ENCODE results near the gene ZNF32.

- TF ChIP-seq CTCF (IDR thresholded peaks at IDR 0.05; ENCODE audit: poor library complexity) (no peak), EZH2phosphoT487 (IDR thresholded peaks at IDR 0.05; ENCODE audit: low read depth, severe bottlenecking, unreplicated experiment) (no peak), EZH2 (IDR thresholded peaks at IDR 0.05; ENCODE audit: borderline replicate concordance) (no peak)
Observed at GRCh38 chr10:43619368-43619767, 29.3 kb downstream of the ZNF32 start.
